Thyroid gland (tissue), 4 donors: Measurements from ENCODE around the gene BTN1A1.

Source experiments
- POLR2A ChIP-seq, 2 donors: fragments of 450-650 bp; IDR thresholded peaks; one replicate each; pipeline ENCODE4 v1.6.1; 2017; ENCODE audit warnings: antibody characterized with exemption in 2 of 2, mild to moderate bottlenecking in 2 of 2, moderate library complexity in 1 of 2
- TF ChIP-seq, protein P1 (sequence below), 6 experiments: fragments of 200-600 bp in 3 of 6; fragments of 450-650 bp in 3 of 6; sonication (generic) in 3 of 6; IDR thresholded peaks; one replicate each; pipeline ENCODE4 v1.5.1; 2016 to 2019; ENCODE audit warnings: antibody characterized with exemption in 6 of 6, mild to moderate bottlenecking in 2 of 6, inconsistent platforms in 1 of 6, moderate library complexity in 1 of 6

DNA sequence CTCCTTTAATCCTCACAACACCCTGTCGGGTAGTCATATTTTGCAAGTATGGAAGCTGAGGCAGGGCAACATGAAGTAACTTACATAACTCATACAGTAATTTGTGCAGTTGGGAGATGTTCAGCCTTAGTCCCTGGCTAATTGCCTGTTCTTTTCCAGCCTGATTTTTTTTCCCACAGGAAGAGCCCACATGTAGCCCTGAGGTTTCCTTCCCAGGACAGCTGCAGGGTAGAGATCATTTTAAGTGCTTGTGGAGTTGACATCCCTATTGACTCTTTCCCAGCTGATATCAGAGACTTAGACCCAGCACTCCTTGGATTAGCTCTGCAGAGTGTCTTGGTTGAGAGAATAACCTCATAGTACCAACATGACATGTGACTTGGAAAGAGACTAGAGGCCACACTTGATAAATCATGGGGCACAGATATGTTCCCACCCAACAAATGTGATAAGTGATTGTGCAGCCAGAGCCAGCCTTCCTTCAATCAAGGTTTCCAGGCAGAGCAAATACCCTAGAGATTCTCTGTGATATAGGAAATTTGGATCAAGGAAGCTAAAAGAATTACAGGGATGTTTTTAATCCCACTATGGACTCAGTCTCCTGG is 47.4 kb upstream of the BTN1A1 start:
- TF ChIP-seq, protein P1, sequence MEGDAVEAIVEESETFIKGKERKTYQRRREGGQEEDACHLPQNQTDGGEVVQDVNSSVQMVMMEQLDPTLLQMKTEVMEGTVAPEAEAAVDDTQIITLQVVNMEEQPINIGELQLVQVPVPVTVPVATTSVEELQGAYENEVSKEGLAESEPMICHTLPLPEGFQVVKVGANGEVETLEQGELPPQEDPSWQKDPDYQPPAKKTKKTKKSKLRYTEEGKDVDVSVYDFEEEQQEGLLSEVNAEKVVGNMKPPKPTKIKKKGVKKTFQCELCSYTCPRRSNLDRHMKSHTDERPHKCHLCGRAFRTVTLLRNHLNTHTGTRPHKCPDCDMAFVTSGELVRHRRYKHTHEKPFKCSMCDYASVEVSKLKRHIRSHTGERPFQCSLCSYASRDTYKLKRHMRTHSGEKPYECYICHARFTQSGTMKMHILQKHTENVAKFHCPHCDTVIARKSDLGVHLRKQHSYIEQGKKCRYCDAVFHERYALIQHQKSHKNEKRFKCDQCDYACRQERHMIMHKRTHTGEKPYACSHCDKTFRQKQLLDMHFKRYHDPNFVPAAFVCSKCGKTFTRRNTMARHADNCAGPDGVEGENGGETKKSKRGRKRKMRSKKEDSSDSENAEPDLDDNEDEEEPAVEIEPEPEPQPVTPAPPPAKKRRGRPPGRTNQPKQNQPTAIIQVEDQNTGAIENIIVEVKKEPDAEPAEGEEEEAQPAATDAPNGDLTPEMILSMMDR (IDR thresholded peaks at IDR 0.05) = no peak
- no peak for TF ChIP-seq POLR2A (IDR thresholded peaks at IDR 0.05)
